Neuronal stem cell (in vitro differentiated cells): ENCODE data around the gene C2CD4A.

ENCODE experiments used
- DNase-seq: peaks from one replicate; pipeline ENCODE4 v3.0.0-alpha.2; 2013; ENCODE audit warnings: low spot score
- H2AFZ ChIP-seq: one replicate; pipeline ENCODE4 v1.6.1; 2013; ENCODE audit warnings: mild to moderate bottlenecking, low read length, inconsistent platforms
- H2AK5ac ChIP-seq: 2 replicates; pipeline ENCODE4 v1.6.1; 2013; ENCODE audit warnings: low read depth, mild to moderate bottlenecking, inconsistent platforms, low read length, moderate library complexity, mixed read lengths
- H2BK120ac ChIP-seq: 2 replicates; pipeline ENCODE4 v1.6.1; 2013; ENCODE audit warnings: low read depth, mild to moderate bottlenecking, inconsistent platforms, low read length, moderate library complexity, mixed read lengths
- H2BK12ac ChIP-seq: one replicate; pipeline ENCODE4 v1.6.1; 2013; ENCODE audit warnings: low read length, inconsistent platforms
- H2BK15ac ChIP-seq: 2 replicates; pipeline ENCODE4 v1.6.1; 2013; ENCODE audit warnings: mild to moderate bottlenecking, low read length, inconsistent platforms, mixed read lengths
- H2BK5ac ChIP-seq: one replicate; pipeline ENCODE4 v1.6.1; 2013; ENCODE audit warnings: inconsistent platforms, mild to moderate bottlenecking, low read length, moderate library complexity
- H3K14ac ChIP-seq: one replicate; pipeline ENCODE4 v1.6.1; 2013; ENCODE audit warnings: low read length, inconsistent platforms
- H3K18ac ChIP-seq: 2 replicates; pipeline ENCODE4 v1.6.1; 2013; ENCODE audit warnings: low read length, inconsistent platforms
- H3K23ac ChIP-seq: 2 replicates; pipeline ENCODE4 v1.6.1; 2013; ENCODE audit warnings: low read depth, mild to moderate bottlenecking, mixed read lengths, low read length, inconsistent platforms; ENCODE audit not compliant: poor library complexity
- H3K27ac ChIP-seq: replicated peaks from 3 replicates; pipeline ENCODE4 v1.5.1; 2013; ENCODE audit warnings: low read length, inconsistent platforms
- H3K27me3 ChIP-seq, 3 experiments: 2 replicates each; pipeline ENCODE4 v1.6.1; 2013; ENCODE audit warnings: low read length in 3 of 3, mild to moderate bottlenecking in 2 of 3, inconsistent platforms in 1 of 3, low read depth in 1 of 3, mixed read lengths in 1 of 3, moderate library complexity in 1 of 3; ENCODE audit not compliant: control insufficient read depth in 3 of 3, insufficient read depth in 3 of 3
- H3K36me3 ChIP-seq, 2 donors: replicated peaks in 1 of 2; 2 replicates each; pipeline ENCODE4 v1.6.1; 2013; ENCODE audit warnings: low read length in 2 of 2; ENCODE audit not compliant: control insufficient read depth in 2 of 2, insufficient read depth in 2 of 2
- H3K4ac ChIP-seq: 2 replicates; pipeline ENCODE4 v1.6.1; 2013; ENCODE audit warnings: inconsistent platforms, mild to moderate bottlenecking, low read length, moderate library complexity
- H3K4me1 ChIP-seq, 2 donors: 1 replicate in 1 of 2; 2 replicates in 1 of 2; pipeline ENCODE4 v1.6.1; 2013; ENCODE audit warnings: low read length in 2 of 2, low read depth in 1 of 2; ENCODE audit not compliant: control insufficient read depth in 2 of 2, insufficient read depth in 1 of 2
- H3K4me2 ChIP-seq: one replicate; pipeline ENCODE4 v1.6.1; 2013; ENCODE audit warnings: mild to moderate bottlenecking, low read length, inconsistent platforms; ENCODE audit not compliant: insufficient read depth, poor library complexity, severe bottlenecking
- H3K4me3 ChIP-seq, 2 donors: 2 replicates each; pipeline ENCODE4 v1.5.1; 2013; ENCODE audit warnings: low read length in 2 of 2, mild to moderate bottlenecking in 2 of 2, inconsistent platforms in 1 of 2, moderate library complexity in 1 of 2
- H3K79me1 ChIP-seq: one replicate; pipeline ENCODE4 v1.6.1; 2013; ENCODE audit warnings: low read depth, mild to moderate bottlenecking, inconsistent platforms, low read length, moderate library complexity
- H3K9ac ChIP-seq: one replicate; pipeline ENCODE4 v1.6.1; 2013; ENCODE audit warnings: mild to moderate bottlenecking, low read depth, low read length, inconsistent platforms; ENCODE audit not compliant: poor library complexity
- H3K9me3 ChIP-seq, 2 donors: replicated peaks in 1 of 2; 2 replicates each; pipeline versions ENCODE3 to v1.6.1; 2013; ENCODE audit warnings: low read length in 2 of 2, mild to moderate bottlenecking in 2 of 2, inconsistent platforms in 1 of 2, low read depth in 1 of 2, mixed read lengths in 1 of 2, moderate library complexity in 1 of 2; ENCODE audit not compliant: control insufficient read depth in 2 of 2, insufficient read depth in 1 of 2
- H4K8ac ChIP-seq: one replicate; pipeline ENCODE4 v1.6.1; 2013; ENCODE audit warnings: low read depth, mild to moderate bottlenecking, inconsistent platforms, low read length, moderate library complexity
- H4K91ac ChIP-seq: one replicate; pipeline ENCODE4 v1.6.1; 2013; ENCODE audit warnings: low read length, low read depth, mild to moderate bottlenecking, inconsistent platforms; ENCODE audit not compliant: poor library complexity
- WGBS, 2 donors: extraction: QIAGEN DNeasy Blood & Tissue Kit; methylation state at CpG; one replicate each; pipeline ENCODE4 v1.1.7; 2013; ENCODE audit warnings: missing lambda C conversion rate in 2 of 2, mixed read lengths in 1 of 2; ENCODE audit not compliant: insufficient read length in 2 of 2, insufficient replicate concordance in 1 of 2; ENCODE audit errors: extremely low coverage in 2 of 2; 5-methylcytosine and 5-hydroxymethylcytosine counted together

The C2CD4A gene

DNA sequence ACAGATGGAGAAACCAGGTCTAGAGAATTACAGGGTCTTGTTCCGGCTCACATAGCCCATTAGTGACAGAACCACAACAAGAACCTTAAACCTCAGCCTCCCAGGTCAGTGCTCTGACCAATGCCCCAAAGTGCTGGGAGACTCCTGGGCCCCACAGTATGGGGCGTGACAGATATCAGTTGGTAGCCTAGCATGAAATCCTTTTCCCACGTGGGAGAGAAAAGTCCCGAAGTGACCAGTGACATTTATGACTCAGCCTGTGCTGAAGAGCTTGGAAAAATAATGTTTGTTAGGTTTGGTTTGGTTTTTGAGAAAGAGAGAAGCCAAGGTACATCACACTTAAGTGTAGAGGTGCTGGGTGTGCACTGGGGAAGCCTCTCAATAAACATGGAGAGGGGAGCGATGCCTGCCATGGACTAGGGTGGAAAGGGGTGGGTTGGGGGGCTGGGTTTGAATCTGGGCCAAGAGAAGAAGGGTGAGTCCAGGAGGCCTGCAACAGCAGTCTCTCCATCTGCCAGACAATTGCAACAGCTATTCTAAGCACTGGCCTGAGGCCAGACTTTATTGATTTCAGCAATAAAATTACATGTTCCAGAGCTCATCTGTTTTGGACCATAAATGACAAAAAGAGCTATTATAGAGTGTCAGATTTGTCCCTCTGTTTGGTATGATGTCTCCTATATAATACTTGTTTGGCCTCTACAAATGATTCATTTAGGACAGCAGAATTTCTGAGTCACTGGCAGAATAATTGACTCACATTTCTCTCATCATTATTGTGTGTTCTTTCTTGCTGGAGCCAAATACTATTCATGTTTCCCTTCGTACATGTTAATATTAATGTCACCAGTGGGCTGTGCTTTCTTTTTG, 43.4 kb downstream of the C2CD4A start:
- no peak overlapping the region for H2BK12ac ChIP-seq
- no peak overlapping the region for H2AK5ac ChIP-seq
- H4K91ac ChIP-seq: no peak overlapping the region
- H3K18ac ChIP-seq: no peak overlapping the region
- no peaks in the 10 kb centered on the region for H3K4me1 ChIP-seq
- H3K4ac ChIP-seq: no peak overlapping the region
- H3K27me3 ChIP-seq: peaks cover 0 to 6% (median 0%) of the 10 kb centered on the region in 3 experiments
- no peak overlapping the region for H2BK5ac ChIP-seq
- H2BK120ac ChIP-seq: no peak overlapping the region
- H3K4me3 ChIP-seq: no peak overlapping the region
- no peaks in the 10 kb centered on the region for H3K9me3 ChIP-seq
- WGBS, 2 donors: no CpG with 5 or more reads among the region's 6 CpGs
- H2AFZ ChIP-seq: no peak overlapping the region
- no peak for DNase-seq
- no peak overlapping the region for H3K14ac ChIP-seq
- H2BK15ac ChIP-seq: no peak overlapping the region
- H3K27ac ChIP-seq: no peak overlapping the region
- H3K23ac ChIP-seq: no peak overlapping the region
- H4K8ac ChIP-seq: no peak overlapping the region
- no peaks in the 10 kb centered on the region for H3K36me3 ChIP-seq
- H3K79me1 ChIP-seq: no peaks in the 10 kb centered on the region
- no peak overlapping the region for H3K4me2 ChIP-seq
- no peak overlapping the region for H3K9ac ChIP-seq

DNA sequence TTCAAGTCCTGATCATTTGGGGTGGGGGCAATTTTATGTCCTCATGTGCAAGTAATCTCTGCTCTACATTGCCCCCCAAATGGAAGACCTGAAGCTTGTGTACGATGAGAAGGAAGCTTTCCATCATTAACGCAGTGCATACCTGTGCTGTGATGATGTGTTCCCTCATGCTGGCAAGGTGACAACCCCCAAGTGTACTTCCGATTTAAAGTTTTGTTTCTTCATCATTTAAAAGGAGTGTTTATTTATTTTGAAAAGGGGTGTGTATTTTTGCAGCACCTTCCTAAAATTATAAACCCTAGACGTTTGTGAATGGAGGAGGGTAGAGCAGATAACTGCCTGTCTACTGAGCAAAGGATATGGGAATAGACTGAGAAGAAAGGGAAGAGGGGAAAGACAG, 45.3 kb downstream of the C2CD4A start:
- no peaks in the 10 kb centered on the region for H3K4me1 ChIP-seq
- H3K27ac ChIP-seq: no peak overlapping the region
- H2AK5ac ChIP-seq: no peak overlapping the region

DNA sequence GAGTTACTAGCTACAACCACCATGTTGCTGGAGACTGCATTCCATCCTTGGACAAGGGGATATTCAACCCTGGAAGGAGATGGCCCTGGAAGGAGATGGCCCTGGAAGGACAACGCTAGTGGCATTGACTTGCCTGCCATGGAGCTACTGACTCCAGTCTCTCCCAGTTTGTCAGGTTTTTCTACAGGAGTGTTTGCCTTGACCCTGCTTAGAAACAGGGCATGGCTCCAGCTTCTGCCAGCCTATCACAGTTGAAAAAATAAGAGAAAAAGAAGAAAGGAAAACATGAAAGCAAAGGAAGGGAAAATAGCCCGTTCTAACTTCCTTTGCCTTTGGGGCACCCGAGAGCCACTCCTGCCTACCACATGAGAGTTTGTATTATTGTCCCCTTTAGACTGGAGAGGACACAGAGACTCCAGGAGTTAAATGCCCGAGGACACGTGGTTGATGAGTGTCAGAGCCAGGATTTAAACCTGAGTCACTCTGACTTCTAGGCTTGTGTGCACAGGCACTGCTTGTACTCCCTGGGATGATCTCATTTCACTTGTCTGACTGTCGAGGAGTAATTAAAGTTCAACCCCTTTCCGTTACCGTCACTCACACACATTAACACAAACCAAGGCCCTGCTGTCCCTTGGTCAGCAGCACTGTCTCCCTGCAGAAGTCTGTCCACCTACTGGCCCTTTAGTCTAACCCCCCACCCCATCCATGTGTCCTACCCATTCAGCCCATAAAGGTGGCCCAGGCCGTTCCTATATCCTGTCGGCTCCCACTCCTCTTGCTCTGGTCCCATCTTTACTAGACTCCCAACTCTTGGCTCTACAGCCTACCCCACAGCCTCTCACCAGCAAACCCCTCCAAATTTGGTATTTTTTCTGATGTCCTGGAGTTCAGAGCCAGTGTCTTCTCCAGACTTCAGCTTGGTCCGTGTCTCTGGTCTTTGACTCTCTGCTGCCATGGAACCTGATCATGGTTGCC, 46.1 kb downstream of the C2CD4A start:
- no peak overlapping the region for H2BK120ac ChIP-seq
- no peaks in the 10 kb centered on the region for H3K4me1 ChIP-seq
- no peak overlapping the region for H3K4ac ChIP-seq
- no peaks in the 10 kb centered on the region for H3K36me3 ChIP-seq
- H2AK5ac ChIP-seq: no peak overlapping the region
- no peak overlapping the region for H2BK15ac ChIP-seq
- H3K79me1 ChIP-seq: no peaks in the 10 kb centered on the region
- H2BK5ac ChIP-seq: no peak overlapping the region
- no CpG with 5 or more reads among the region's 11 CpGs for WGBS, 2 donors
- no peak overlapping the region for H4K91ac ChIP-seq
- H3K23ac ChIP-seq: no peak overlapping the region
- H3K4me2 ChIP-seq: no peak overlapping the region
- no peak overlapping the region for H3K18ac ChIP-seq
- H4K8ac ChIP-seq: no peak overlapping the region
- no peak overlapping the region for H3K9ac ChIP-seq
- no peak overlapping the region for H2AFZ ChIP-seq
- no peak overlapping the region for H3K4me3 ChIP-seq
- no peak overlapping the region for H2BK12ac ChIP-seq
- no peak overlapping the region for H3K27ac ChIP-seq
- peaks cover 0 to 6% (median 0%) of the 10 kb centered on the region in 3 experiments for H3K27me3 ChIP-seq
- H3K14ac ChIP-seq: no peak overlapping the region
- H3K9me3 ChIP-seq: no peaks in the 10 kb centered on the region
- no peak for DNase-seq

More for the DNA sequence above, 45.3 kb downstream of the C2CD4A start:
- no peak overlapping the region for H2AFZ ChIP-seq
- no peak overlapping the region for H2BK120ac ChIP-seq
- no peak overlapping the region for H3K4me2 ChIP-seq
- H3K79me1 ChIP-seq: no peaks in the 10 kb centered on the region
- peaks cover 0 to 6% (median 0%) of the 10 kb centered on the region in 3 experiments for H3K27me3 ChIP-seq
- no peak overlapping the region for H3K4ac ChIP-seq
- H3K9ac ChIP-seq: no peak overlapping the region
- no peak overlapping the region for H2BK15ac ChIP-seq
- no peak overlapping the region for H4K8ac ChIP-seq
- no peak overlapping the region for H3K23ac ChIP-seq
- H3K14ac ChIP-seq: no peak overlapping the region
- H3K4me3 ChIP-seq: no peak overlapping the region
- H3K9me3 ChIP-seq: no peaks in the 10 kb centered on the region
- DNase-seq: no peak
- WGBS, 2 donors: no CpG with 5 or more reads among the region's 4 CpGs
- no peak overlapping the region for H2BK12ac ChIP-seq
- no peak overlapping the region for H3K18ac ChIP-seq
- no peak overlapping the region for H2BK5ac ChIP-seq
- no peaks in the 10 kb centered on the region for H3K36me3 ChIP-seq
- H4K91ac ChIP-seq: no peak overlapping the region

DNA sequence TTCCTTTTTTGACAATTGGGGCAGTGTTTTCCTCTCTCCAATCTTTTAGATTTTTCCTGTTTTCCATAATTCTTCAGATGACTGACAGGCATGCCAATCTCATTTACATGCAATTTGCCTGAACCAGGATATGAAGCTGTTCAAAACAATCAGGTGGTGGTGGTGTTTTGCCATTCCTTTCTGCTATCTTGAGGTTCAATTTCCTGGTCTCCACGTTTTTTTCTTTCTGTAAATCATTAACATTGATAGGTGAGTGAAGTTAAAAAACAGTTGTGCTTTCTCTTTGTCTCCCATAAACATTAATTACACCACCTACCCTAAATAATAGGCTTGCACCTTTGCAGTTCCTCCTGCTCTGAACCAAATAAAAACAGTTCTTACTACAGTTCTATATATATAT, 49.1 kb downstream of the C2CD4A start:
- no peaks in the 10 kb centered on the region for H3K9me3 ChIP-seq
- DNase-seq: no peak
- H4K91ac ChIP-seq: no peak overlapping the region
- no peak overlapping the region for H4K8ac ChIP-seq
- no peak overlapping the region for H2AK5ac ChIP-seq
- no peak overlapping the region for H3K4me2 ChIP-seq
- no peak overlapping the region for H2BK15ac ChIP-seq
- no peak overlapping the region for H3K18ac ChIP-seq
- no CpG with 5 or more reads among the region's 1 CpG for WGBS, 2 donors
- H3K23ac ChIP-seq: no peak overlapping the region
- no peak overlapping the region for H3K9ac ChIP-seq
- H3K27me3 ChIP-seq: peaks cover 0 to 5% (median 0%) of the 10 kb centered on the region in 3 experiments
- no peak overlapping the region for H2AFZ ChIP-seq
- peaks cover 2 to 4% of the 10 kb centered on the region in 2 donors for H3K4me1 ChIP-seq
- H3K4ac ChIP-seq: no peak overlapping the region
- no peak overlapping the region for H2BK120ac ChIP-seq
- no peak overlapping the region for H3K14ac ChIP-seq
- H3K36me3 ChIP-seq: no peaks in the 10 kb centered on the region
- H3K27ac ChIP-seq: no peak overlapping the region
- no peaks in the 10 kb centered on the region for H3K79me1 ChIP-seq
- H2BK5ac ChIP-seq: no peak overlapping the region
- no peak overlapping the region for H3K4me3 ChIP-seq
- H2BK12ac ChIP-seq: no peak overlapping the region
